CD14-positive monocyte (primary cell): ENCODE data around the gene FKBP1A. TPM values are rescaled to one million over a fixed set of nuclear protein-coding genes. Genes with fewer than 3 reads are reported as not detected.

Experiments used
- DNase-seq, 3 donors: peaks; one replicate each; pipeline ENCODE4 v3.0.0-alpha.2; 2011 to 2022
- H2AFZ ChIP-seq: 2 replicates; pipeline ENCODE4 v1.6.0; 2012; ENCODE audit warnings: mild to moderate bottlenecking, low read depth, low read length, inconsistent platforms; ENCODE audit not compliant: insufficient read depth, poor library complexity, severe bottlenecking
- H3K27ac ChIP-seq, 2 donors: 1 replicate in 1 of 2; 2 replicates in 1 of 2; pipeline ENCODE4 v1.5.1; 2012 to 2013; ENCODE audit warnings: low read length in 2 of 2, control low read depth in 1 of 2, inconsistent platforms in 1 of 2, low read depth in 1 of 2, mild to moderate bottlenecking in 1 of 2
- H3K27me3 ChIP-seq, 2 donors: one replicate each; pipeline versions ENCODE4 v1.6.0 to v1.6.1; 2011 to 2013; ENCODE audit warnings: low read length in 2 of 2; ENCODE audit not compliant: control insufficient read depth in 2 of 2, insufficient read depth in 2 of 2
- H3K36me3 ChIP-seq, 2 donors: replicated peaks in 1 of 2; 1 replicate in 1 of 2; 2 replicates in 1 of 2; pipeline versions ENCODE4 v1.5.1 to v1.6.1; 2012 to 2013; ENCODE audit warnings: low read length in 2 of 2, control low read depth in 1 of 2, inconsistent platforms in 1 of 2, mild to moderate bottlenecking in 1 of 2; ENCODE audit not compliant: insufficient read depth in 2 of 2, control insufficient read depth in 1 of 2
- H3K4me1 ChIP-seq, 2 donors: 1 replicate in 1 of 2; 2 replicates in 1 of 2; pipeline versions ENCODE4 v1.5.1 to v1.6.1; 2012 to 2013; ENCODE audit warnings: low read length in 2 of 2, control low read depth in 1 of 2, inconsistent platforms in 1 of 2, mild to moderate bottlenecking in 1 of 2, moderate library complexity in 1 of 2; ENCODE audit not compliant: insufficient read depth in 2 of 2, control insufficient read depth in 1 of 2
- H3K4me2 ChIP-seq: replicated peaks from 2 replicates; pipeline ENCODE3; 2012; ENCODE audit warnings: low read length, moderate library complexity, mild to moderate bottlenecking; ENCODE audit not compliant: poor library complexity, severe bottlenecking; ENCODE audit errors: extremely low read depth
- H3K4me3 ChIP-seq, 3 experiments: fragments of 200-600 bp in 1 of 3; sonication (generic) in 1 of 3; replicated peaks in 1 of 3; 1 replicate in 2 of 3; 2 replicates in 1 of 3; pipeline ENCODE4 v1.5.1; 2011 to 2013; ENCODE audit warnings: low read length in 3 of 3, mild to moderate bottlenecking in 3 of 3, control low read depth in 2 of 3, low read depth in 2 of 3, inconsistent platforms in 1 of 3, moderate library complexity in 1 of 3
- H3K79me2 ChIP-seq: 2 replicates; pipeline ENCODE4 v1.6.0; 2012; ENCODE audit warnings: mild to moderate bottlenecking, control low read depth, inconsistent platforms, low read length, moderate library complexity; ENCODE audit not compliant: insufficient read depth
- H3K9ac ChIP-seq: 2 replicates; pipeline ENCODE4 v1.6.0; 2017; ENCODE audit warnings: low read length, mild to moderate bottlenecking; ENCODE audit not compliant: insufficient read depth, poor library complexity, severe bottlenecking
- H3K9me3 ChIP-seq, 2 donors: replicated peaks in 1 of 2; 1 replicate in 1 of 2; 2 replicates in 1 of 2; pipeline versions ENCODE4 v1.5.1 to v1.6.1; 2012 to 2013; ENCODE audit warnings: low read length in 2 of 2, control low read depth in 1 of 2; ENCODE audit not compliant: control insufficient read depth in 1 of 2, insufficient read depth in 1 of 2
- H4K20me1 ChIP-seq: 2 replicates; pipeline ENCODE4 v1.6.0; 2012; ENCODE audit warnings: mild to moderate bottlenecking, low read length, control low read depth, moderate library complexity; ENCODE audit not compliant: insufficient read depth
- H3K27ac Mint-ChIP-seq, 7 donors: one replicate each; pipeline ENCODE4 v1.8.0; 2020; ENCODE audit warnings: mild to moderate bottlenecking in 7 of 7, mixed read lengths in 7 of 7, moderate library complexity in 6 of 7, inconsistent platforms in 2 of 7
- H3K27me3 Mint-ChIP-seq, 3 donors: one replicate each; pipeline ENCODE4 v1.8.0; 2021 to 2022; ENCODE audit warnings: low read depth in 3 of 3, mild to moderate bottlenecking in 3 of 3, mixed read lengths in 3 of 3, moderate library complexity in 3 of 3, inconsistent platforms in 1 of 3
- H3K36me3 Mint-ChIP-seq, 2 donors: one replicate each; pipeline ENCODE4 v1.8.0; 2020; ENCODE audit warnings: mixed read lengths in 2 of 2, inconsistent platforms in 1 of 2, mild to moderate bottlenecking in 1 of 2
- H3K4me1 Mint-ChIP-seq: one replicate; pipeline ENCODE4 v1.8.0; 2020; ENCODE audit warnings: mild to moderate bottlenecking, mixed read lengths
- H3K4me3 Mint-ChIP-seq, 2 donors: one replicate each; pipeline ENCODE4 v1.8.0; 2020; ENCODE audit warnings: mild to moderate bottlenecking in 2 of 2, mixed read lengths in 2 of 2, moderate library complexity in 1 of 2
- H3K9me3 Mint-ChIP-seq, 7 donors: one replicate each; pipeline ENCODE4 v1.8.0; 2020 to 2022; ENCODE audit warnings: mixed read lengths in 7 of 7, mild to moderate bottlenecking in 6 of 7, moderate library complexity in 6 of 7, inconsistent platforms in 2 of 7
- WGBS: methylation state at CpG from one replicate; pipeline ENCODE4 v1.1.5; 2013; ENCODE audit warnings: missing lambda C conversion rate; ENCODE audit not compliant: insufficient coverage; 5-methylcytosine and 5-hydroxymethylcytosine counted together
- intact Hi-C, 2 donors: fragments of 100-400 bp; cut with micrococcal nuclease; formaldehyde crosslinking; loops; one replicate each; pipeline versions ENCODE4 v1.15.0 to v1.15.1; 2023
- polyA plus RNA-seq, 3 donors: library from polyadenylated mRNA; depleted of rRNA in 1 of 3; unstranded in 2 of 3; stranded (reverse) in 1 of 3; fragments of 300-500 nt in 2 of 3; fragments of >200 nt in 1 of 3; fragmentation: Illumina TruSeq in 2 of 3; gene quantifications; 1 replicate in 2 of 3; 2 replicates in 1 of 3; pipeline ENCODE4 v1.2.3, GENCODE V29; 2012 to 2021
- TF ChIP-seq, protein P1 (sequence below): fragments of 200-600 bp; IDR thresholded peaks from one replicate; pipeline ENCODE4 v1.8.0; 2022; ENCODE audit warnings: antibody characterized with exemption, mild to moderate bottlenecking

Gene FKBP1A
- polyA plus RNA-seq, 3 donors, result 155 to 268 (median 194) TPM

DNA sequence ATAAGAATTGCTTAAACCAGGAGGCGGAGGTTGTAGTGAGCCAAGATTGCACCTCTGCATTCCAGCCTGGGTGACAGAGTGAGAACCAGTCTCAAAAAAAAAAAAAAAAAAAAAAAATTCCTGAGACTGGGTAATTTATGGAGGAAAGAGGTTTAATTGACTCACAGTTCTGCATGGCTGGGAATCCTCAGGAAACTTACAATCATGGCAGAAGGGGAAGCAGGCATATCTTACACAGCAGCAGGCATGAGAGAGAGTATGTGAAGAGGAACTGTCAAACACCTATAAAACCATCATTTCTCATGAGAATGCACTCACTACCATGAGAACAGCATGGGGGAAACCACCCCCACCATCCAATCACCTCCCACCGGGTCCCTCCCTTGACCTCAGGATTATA lies 1.8 kb upstream of the FKBP1A start:
- Histone ChIP-seq H3K9ac (no peak overlapping the region), H3K4me3 (no peak overlapping the region), H3K27me3 (peaks cover 0 to 6% of the 10 kb centered on the region in 2 donors), H3K36me3 (peaks cover 6 to 12% of the 10 kb centered on the region in 2 donors), H3K9me3 (no peaks in the 10 kb centered on the region), H3K79me2 (peaks cover 31% of the 10 kb centered on the region), H2AFZ (no peak overlapping the region), H4K20me1 (peaks cover 28% of the 10 kb centered on the region), H3K4me2 (no peak overlapping the region), H3K27ac (no peak overlapping the region), H3K4me1 (peaks cover 33 to 36% of the 10 kb centered on the region in 2 donors)
- Mint-ChIP-seq H3K4me1 (peaks cover 45% of the 10 kb centered on the region), H3K27ac (no peak overlapping the region), H3K9me3 (peaks cover 0 to 7% (median 0%) of the 10 kb centered on the region in 7 donors), H3K27me3 (peaks cover 0 to 8% (median 8%) of the 10 kb centered on the region in 3 donors), H3K36me3 (peaks cover 11 to 15% of the 10 kb centered on the region in 2 donors), H3K4me3 (no peak overlapping the region)
- TF ChIP-seq, protein P1, sequence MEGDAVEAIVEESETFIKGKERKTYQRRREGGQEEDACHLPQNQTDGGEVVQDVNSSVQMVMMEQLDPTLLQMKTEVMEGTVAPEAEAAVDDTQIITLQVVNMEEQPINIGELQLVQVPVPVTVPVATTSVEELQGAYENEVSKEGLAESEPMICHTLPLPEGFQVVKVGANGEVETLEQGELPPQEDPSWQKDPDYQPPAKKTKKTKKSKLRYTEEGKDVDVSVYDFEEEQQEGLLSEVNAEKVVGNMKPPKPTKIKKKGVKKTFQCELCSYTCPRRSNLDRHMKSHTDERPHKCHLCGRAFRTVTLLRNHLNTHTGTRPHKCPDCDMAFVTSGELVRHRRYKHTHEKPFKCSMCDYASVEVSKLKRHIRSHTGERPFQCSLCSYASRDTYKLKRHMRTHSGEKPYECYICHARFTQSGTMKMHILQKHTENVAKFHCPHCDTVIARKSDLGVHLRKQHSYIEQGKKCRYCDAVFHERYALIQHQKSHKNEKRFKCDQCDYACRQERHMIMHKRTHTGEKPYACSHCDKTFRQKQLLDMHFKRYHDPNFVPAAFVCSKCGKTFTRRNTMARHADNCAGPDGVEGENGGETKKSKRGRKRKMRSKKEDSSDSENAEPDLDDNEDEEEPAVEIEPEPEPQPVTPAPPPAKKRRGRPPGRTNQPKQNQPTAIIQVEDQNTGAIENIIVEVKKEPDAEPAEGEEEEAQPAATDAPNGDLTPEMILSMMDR, result no peak
- intact Hi-C loops, result loop anchor here (5.0 to 10.0 kb wide), 3 partner anchors 43 to 100 kb away; partner anchors contain the start of gene SIRPB2 (in 1 of the 2)
- DNase-seq, result peak in 2 of 3 donors; percentile 15 to 60
- no CpG with 5 or more reads among the region's 2 CpGs for WGBS

DNA sequence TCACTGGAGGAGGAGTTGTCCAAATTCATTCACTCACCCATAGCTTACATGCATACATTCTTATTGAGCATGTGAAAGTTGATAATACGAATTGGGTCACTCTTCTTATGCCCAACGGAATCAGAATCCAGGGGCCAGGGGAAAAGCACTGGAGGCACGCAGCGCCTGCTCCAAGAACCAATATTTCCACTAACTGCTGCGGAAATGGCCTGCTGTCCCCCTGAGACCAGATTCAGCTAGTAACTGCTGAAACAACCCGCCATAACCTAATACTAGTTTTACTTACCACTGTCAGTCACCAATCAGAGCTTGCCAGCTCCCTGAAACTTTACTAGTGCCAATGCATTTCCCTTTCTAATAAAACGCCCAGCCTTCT lies 641 bp upstream of the FKBP1A start:
- Histone ChIP-seq H3K9ac (peak overlapping the region; percentile 83), H3K27me3 (peaks cover 0 to 6% of the 10 kb centered on the region in 2 donors), H3K27ac (peak overlapping the region; percentile 41 to 85), H4K20me1 (peaks cover 40% of the 10 kb centered on the region), H3K36me3 (peaks cover 6 to 19% of the 10 kb centered on the region in 2 donors), H3K79me2 (peaks cover 43% of the 10 kb centered on the region), H3K4me1 (peaks cover 44 to 48% of the 10 kb centered on the region in 2 donors), H3K4me2 (peak overlapping the region; percentile 88), H3K9me3 (no peaks in the 10 kb centered on the region), H3K4me3 (peak overlapping the region; percentile 89 to 98 (median 98)), H2AFZ (peak overlapping the region; percentile 64)
- Mint-ChIP-seq H3K9me3 (peaks cover 0 to 7% (median 0%) of the 10 kb centered on the region in 7 donors), H3K36me3 (peaks cover 12 to 20% of the 10 kb centered on the region in 2 donors), H3K27ac (peak overlapping the region; percentile 93 to 98 (median 95)), H3K4me1 (peaks cover 57% of the 10 kb centered on the region), H3K27me3 (peaks cover 0 to 8% (median 8%) of the 10 kb centered on the region in 3 donors), H3K4me3 (peak overlapping the region; percentile 87 to 96)
- intact Hi-C loops, result loop anchor here (2.0 to 10.0 kb wide), 4 partner anchors 17 to 101 kb away; partner anchors contain the start of gene SIRPB2 (in 1 of the 2)
- WGBS, result 49% methylated on average over 6 of the region's 7 CpGs
- TF ChIP-seq, protein P1, result no peak
- no peak for DNase-seq
